HG03196 (cell line): ENCODE measurements around the gene UMOD.

ENCODE experiments used
- ATAC-seq: cut with Tn5 transposase; IDR thresholded peaks from one replicate; pipeline ENCODE4 v1.9.1; 2021; ENCODE audit not compliant: unreplicated experiment

The UMOD gene

DNA sequence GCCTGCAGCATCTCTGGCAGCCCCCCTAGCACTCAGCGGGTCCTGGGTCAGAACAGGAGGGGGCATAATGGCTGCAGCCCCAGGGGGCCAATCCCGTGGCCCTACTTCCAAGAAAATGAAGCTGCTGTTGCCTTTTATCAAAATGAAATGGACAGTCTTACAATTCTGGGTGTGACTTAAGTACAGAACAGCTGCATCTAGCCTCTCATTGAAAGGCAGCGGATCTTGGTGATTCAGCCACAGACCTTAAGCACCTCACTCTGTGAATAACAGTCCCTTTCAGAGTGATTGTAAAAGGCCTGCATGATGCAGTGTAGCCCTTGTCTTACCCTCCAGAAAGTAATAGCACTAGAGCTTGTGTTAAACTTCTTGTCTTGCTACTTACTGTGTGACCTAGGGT lies 11.5 kb upstream of the UMOD start:
- no peak for ATAC-seq

- no peak for ATAC-seq
Measured at GRCh38 chr16:20363191-20363590, 10.7 kb upstream of the UMOD start.

- no peak for ATAC-seq
Measured at GRCh38 chr16:20359997-20360396, 7.5 kb upstream of the UMOD start.

DNA sequence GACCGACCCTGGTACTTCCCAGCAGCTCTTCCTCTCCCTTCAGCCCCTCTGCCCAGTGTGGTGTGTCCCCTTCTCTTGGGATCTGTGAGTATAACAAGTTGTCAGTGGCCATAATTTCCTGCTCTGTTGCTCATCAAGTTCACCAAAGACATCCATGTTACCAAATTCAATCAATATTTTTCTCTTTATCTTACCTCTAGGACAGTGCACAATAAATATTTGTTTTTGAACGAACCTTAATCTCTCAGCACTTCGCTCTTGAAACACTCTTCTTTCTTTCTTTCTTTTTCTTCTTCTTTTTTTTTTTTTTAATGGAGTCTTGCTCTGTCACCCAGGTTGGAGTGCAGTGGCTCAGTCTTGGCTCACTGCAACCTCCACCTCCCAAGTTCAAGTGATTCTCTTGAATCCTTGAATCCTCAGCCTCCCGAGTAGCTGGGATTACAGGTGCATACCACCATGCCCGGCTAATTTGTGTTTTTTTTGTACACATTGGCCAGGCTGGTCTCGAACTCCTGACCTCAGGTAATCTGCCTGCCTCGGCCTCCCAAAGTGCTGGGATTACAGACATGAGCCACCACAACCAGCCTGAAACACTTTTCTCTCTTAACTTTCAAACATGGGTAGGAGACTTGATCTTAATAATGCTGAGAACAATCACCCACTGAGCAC lies 2.7 kb upstream of the UMOD start:
- no peak for ATAC-seq

GRCh38 chr16:20353379-20353778 lies 864 bp upstream of the UMOD start:
- ATAC-seq: no peak

DNA sequence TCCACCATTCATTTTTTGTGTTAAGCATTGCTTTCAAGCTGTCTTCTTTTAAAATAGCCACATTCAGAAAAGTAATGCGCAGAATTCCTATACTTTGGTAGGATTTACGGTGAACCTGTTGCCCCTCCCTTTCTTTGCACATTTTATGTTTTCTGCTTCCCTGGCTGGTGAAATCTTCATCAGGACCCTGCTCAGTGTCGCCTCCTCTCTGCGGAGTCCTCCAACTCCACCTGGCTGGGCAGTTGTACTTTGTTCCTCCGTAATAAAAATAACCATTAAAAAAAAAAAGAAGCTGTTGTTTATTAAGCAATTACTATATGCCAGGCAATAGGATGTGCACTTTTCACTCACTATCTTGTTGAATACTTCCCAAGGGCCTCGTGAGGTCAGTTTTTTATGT lies 2.9 kb downstream of the UMOD start:
- no peak for ATAC-seq

- ATAC-seq: no peak
Measured at GRCh38 chr16:20348365-20349185, 3.9 kb downstream of the UMOD start.

GRCh38 chr16:20347666-20348364 lies 4.7 kb downstream of the UMOD start:
- no peak for ATAC-seq

DNA sequence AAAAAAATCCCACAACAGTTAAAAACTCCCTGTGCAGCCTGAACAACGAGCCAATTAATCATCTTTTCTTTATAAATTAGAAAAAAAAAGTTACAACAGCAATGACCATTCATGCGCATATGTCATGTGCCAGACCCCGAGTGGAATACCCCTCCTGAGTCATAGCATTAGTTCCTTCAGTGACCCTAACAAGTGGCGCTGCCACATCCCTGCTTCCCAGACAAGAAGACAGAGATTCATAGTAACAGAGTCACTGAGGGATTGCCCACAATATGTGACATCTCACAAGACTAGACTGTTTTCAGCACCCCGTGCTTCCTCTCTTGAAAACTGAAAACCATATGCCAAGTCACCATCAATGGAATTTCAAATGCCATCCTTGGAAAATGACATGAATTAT lies 7.9 kb downstream of the UMOD start:
- ATAC-seq: no peak

DNA sequence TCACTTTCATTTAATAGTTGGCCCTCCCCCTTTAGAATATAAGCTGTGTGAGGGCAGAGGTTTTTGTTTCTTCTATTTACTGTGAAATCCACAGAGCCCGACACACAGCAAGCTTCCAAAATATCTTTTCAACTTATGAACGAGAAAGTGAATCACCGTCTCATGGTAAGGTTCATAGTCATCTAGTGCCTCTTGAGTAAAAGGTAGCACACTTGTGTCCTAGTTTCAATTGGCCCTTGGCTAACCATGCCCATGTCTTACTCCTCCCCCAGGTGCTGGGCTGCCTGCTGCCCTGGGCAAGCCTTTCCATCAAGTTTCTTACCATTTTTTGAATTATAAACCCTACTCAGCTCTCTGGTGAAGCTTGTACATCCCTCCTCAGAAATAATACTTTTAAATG lies 12.8 kb downstream of the UMOD start:
- ATAC-seq: no peak

DNA sequence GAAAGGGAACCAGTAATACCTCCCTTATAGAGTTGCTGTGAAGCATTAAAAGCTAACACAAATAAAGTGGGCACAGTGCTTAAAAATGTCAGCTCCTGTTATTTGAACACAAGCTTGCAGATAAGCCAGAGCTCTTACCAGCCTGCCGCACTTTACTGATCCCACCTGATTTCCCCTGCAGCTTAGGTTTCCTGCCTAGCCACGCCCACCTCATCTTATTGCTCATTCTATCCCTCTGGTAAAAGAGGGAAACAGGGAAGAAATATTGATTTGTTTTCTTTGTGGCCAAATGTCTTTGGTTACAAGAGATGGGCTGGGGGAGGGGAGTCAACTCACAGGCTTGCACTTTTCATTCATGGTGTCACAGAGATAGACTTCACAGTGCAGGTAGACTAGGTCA lies 15.6 kb downstream of the UMOD start:
- no peak for ATAC-seq

DNA sequence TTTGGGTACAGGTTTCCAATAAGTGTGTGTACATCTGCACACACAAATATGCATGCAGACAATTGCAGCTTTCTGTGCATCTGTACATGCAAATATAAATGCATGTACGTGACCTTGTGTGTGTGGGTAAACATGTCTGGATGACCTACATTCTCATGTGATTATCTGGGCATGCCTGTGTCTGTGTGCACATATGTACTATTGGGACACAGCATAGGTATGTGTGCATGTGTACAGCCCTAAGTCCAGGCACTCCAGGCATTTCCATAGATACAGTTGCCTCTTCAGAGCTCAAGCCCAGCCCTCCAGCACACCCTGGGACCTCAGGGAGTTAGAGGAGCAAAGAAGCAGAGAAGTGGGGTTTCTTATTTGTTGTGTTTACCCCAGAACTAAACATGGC lies 18.1 kb downstream of the UMOD start:
- ATAC-seq: no peak

DNA sequence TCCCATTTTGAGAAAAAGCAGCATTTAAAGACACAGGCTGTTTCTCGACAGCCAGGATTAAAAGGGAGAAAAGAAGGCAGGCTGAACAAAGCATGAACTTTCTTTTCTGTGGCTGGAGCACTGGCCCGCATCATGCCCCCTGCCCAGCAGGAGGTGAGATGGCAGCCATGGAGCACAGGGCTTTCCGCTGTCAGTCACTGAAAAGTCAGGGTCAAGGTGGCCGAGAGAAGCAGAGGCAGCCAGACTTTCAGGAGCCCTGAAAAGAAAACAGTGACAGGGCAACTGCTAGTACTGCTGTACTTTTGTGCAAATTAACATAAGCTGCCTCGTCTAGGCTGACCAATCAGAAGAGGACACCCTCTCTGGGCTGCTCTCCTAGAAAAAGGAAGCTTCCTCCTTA lies 19.4 kb downstream of the UMOD start:
- ATAC-seq: no peak

DNA sequence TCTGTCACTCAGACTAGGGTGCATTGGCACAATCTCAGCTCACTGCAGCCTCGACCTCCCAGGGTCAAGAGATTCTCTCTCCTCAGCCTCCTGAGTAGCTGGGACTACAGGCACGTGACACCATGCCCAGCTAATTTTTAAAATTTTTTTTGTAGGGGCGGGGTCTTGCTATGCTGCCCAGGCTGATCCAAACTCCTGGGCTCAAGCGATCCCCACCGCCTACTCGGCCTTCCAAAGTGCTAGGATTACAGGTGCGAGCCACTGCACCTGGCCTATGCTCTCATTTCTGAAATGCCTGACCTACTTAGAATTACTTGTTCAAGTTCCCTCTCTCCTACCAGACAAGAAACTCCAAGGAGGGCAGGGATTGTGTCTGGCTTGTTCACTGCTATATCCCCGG lies 20.1 kb downstream of the UMOD start:
- no peak for ATAC-seq

DNA sequence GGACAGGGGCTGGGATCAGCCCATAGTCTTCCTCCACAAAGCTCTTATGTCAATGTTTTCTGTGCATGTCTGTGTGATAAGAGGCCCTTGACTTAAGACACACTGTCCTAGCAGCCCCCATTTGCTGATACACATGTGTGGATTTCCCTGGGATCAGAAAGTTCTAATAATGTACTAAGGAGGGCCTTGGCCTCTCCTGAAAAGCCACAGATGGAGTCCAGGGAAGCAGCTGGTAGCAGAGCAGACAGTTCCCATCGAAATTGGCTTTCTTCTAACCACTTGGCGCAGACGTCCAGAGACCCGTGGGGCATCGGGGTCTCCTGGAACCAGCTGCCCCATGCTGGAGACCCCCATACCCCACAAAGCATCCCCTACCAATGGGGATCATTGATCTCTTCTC lies 20.9 kb downstream of the UMOD start:
- no peak for ATAC-seq

GRCh38 chr16:20329392-20330138 lies 22.9 kb downstream of the UMOD start:
- no peak for ATAC-seq

DNA sequence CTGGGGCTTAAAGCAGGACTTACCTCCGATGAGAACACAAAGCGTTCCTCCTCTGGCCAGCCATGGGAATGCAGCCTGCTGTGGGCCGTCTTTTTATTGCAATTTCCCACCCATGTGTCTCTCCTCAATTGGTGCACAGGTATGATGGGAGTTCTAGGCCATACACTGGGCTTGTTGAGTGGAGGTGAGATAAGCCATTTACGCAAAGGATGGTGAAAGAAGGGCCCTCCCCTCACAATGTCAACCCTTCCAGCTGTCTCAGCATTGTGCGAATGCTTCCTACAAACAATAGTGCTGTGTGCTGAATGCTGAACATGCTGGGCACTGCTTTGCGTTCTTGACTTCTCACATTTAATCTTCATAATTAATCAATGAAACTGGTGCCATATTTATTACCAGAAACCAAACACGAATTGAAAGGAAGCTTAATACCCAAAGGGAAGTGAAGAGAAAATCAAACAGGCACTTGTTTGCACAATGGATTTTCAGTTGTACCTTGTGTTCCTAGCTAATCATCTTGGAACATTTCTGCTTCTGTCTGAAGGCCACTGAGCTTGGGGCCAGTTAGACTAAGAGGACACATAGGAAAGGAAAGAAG lies 25.0 kb downstream of the UMOD start, which contains the start of gene GP2:
TSS of gene GP2 (minus strand) at position 70 of the 598 bp plus-strand sequence. CDS start 1,082 bp downstream, outside the sequence.
- no peak for ATAC-seq

DNA sequence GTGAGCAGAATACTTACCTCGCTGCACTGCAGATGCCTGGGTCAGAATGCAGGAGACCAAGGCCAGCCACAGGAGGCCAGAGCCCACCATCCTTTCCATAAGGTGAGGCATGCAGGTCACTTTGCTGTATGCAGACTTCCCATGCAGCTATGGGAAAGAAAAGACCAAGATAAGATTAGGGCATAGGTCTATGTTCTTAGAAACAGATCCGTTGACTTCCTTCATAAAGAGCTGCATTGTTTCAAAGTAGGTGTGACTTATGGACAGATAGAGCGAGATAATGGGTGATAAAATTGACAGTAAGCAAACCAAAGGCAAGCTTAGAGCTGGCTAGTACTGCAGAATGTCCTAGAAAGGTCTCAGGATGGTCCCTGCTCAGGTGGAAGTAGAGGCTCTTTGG lies 26.2 kb downstream of the UMOD start:
- no peak for ATAC-seq

DNA sequence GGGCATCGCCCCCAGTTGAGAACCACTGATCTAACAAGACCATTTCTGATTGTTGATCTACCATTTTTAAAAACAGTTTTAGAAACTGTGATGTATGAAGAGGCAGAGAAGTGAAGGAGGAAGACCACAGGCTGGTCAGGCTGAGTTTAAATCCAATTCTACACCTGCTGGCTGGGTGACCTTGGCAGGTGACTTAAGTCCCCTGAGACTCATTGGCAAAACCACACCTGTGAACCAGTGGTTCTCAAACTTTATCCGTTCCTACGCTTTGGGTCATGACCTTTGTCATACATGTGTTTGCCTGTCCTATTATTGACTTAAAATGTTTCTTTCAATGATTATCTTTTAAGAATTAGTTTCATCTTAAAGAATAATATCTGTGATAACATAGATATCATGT lies 27.5 kb downstream of the UMOD start:
- no peak for ATAC-seq

DNA sequence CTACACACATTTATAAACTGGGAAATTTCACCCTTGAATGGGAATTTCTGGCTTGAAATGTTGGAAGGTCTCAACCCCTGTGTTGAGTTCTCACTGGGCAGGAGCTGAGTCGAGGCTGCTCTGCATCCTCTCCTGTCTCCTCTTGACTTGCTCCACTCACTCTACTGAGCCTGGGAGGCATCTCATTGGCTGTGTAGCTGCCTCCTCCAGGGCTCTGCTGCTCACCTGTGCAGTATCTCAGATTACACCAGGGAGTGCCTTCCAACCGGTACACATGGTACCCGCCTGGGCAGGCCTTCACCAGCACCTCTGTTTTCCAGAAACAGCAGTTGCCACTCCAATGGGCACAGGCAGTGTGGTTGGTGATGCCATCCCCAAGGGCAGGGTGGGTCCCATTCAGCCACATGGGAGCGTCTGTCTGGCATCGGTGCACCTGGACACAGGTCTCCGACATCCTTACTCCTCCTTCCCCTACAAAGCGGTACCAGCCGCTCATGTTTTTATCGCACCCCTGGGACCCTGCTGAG lies 28.9 kb downstream of the UMOD start:
- ATAC-seq: no peak

DNA sequence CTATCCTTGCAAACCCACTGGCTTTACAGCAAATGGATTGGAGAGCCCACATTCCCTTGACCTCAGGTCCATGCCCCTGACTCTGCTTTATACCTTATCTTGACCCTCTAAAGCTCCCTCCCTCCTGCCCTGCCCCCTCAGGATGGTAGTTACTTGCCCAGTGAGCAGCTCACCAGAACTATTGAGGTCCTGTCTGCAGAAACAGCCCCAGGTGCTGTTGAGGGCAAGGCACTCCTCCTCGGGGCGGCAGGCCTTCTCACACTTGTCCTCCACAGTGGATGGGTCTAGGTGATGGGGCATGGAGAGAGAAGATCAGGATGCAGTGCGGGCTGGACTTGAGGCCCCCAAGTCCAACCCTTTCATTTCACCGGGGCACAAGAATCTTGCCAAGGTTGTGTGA lies 29.8 kb downstream of the UMOD start:
- no peak for ATAC-seq
